Measurements from ENCODE around the gene NRSN1.

DNA sequence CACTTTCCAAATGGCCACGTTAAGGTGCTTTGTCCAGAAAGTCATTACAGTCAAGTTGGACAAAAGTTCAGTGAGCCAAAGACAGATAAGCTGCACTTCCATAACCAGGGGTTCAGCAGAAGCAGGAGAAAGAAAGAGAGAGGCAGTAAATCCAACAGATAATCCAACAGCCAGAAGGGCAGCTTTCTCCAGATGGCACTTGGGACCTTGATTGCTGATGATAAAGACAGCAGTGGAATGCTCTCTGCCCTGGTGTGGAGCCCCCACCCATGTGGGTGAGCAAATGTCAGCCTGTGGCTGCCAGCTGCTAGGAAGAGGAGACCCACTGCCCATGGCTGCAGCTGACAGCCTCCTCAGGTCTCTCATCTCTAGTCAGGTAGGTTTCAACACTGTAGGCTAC, 18.7 kb upstream of the NRSN1 start:
- no peak for TF ChIP-seq CTCF (IDR thresholded peaks at IDR 0.05)
- no peak for TF ChIP-seq POLR2A (IDR thresholded peaks at IDR 0.05)
- no peak for TF ChIP-seq POLR2AphosphoS5 (IDR thresholded peaks at IDR 0.05)

All from prostate gland (tissue), 2 donors.